GM21737 (cell line): ENCODE data around the gene ZSCAN5C.
"Not testable (repeated sequence)": the region's sequence is repeated elsewhere in the genome, so short reads cannot be mapped to it uniquely, and the experiment has no call there.

Experiments used
- ATAC-seq: cut with Tn5 transposase; IDR thresholded peaks from one replicate; pipeline ENCODE4 v1.9.1; 2021; ENCODE audit warnings: mild to moderate bottlenecking, moderate library complexity; ENCODE audit not compliant: unreplicated experiment

Gene ZSCAN5C

GRCh38 chr19:56191115-56191514, 11.0 kb upstream of the ZSCAN5C start:
- no peak for ATAC-seq

- no peak for ATAC-seq
Measured at GRCh38 chr19:56191711-56192110, 10.4 kb upstream of the ZSCAN5C start.

GRCh38 chr19:56193981-56194640, 8.0 kb upstream of the ZSCAN5C start:
- no peak for ATAC-seq

GRCh38 chr19:56197646-56198045, 4.4 kb upstream of the ZSCAN5C start, which contains the start of gene ZSCAN5B:
Gene ZSCAN5B, minus strand, starts transcription at chr19:56197783. Its CDS starts 4,731 bp downstream, at chr19:56193052.
- ATAC-seq = not testable (repeated sequence)

- no peak for ATAC-seq
Measured at GRCh38 chr19:56199687-56200086, 2.4 kb upstream of the ZSCAN5C start.

GRCh38 chr19:56207581-56207980, 5.5 kb downstream of the ZSCAN5C start:
- not testable (repeated sequence) for ATAC-seq

- no peak for ATAC-seq
Measured at GRCh38 chr19:56209091-56209490, 7.0 kb downstream of the ZSCAN5C start.

GRCh38 chr19:56210036-56210435, 8.0 kb downstream of the ZSCAN5C start:
- ATAC-seq = not testable (repeated sequence)

- ATAC-seq = no peak
Measured at GRCh38 chr19:56211718-56212117, 9.6 kb downstream of the ZSCAN5C start.

GRCh38 chr19:56217039-56217949, 15.2 kb downstream of the ZSCAN5C start:
- ATAC-seq = no peak

GRCh38 chr19:56218961-56219360, 16.9 kb downstream of the ZSCAN5C start:
- no peak for ATAC-seq

GRCh38 chr19:56221442-56221841, 19.4 kb downstream of the ZSCAN5C start:
- not testable (repeated sequence) for ATAC-seq

GRCh38 chr19:56221851-56222250, 19.8 kb downstream of the ZSCAN5C start:
- no peak for ATAC-seq

GRCh38 chr19:56222901-56223300, 20.8 kb downstream of the ZSCAN5C start:
- no peak for ATAC-seq

GRCh38 chr19:56223481-56223880, 21.4 kb downstream of the ZSCAN5C start:
- no peak for ATAC-seq

GRCh38 chr19:56245121-56245740, 43.2 kb downstream of the ZSCAN5C start:
- no peak for ATAC-seq

GRCh38 chr19:56245764-56246163, 43.7 kb downstream of the ZSCAN5C start:
- ATAC-seq = not testable (repeated sequence)

GRCh38 chr19:56248736-56249338, 46.8 kb downstream of the ZSCAN5C start:
- not testable (repeated sequence) for ATAC-seq

- no peak for ATAC-seq
Measured at GRCh38 chr19:56252699-56253422, 50.8 kb downstream of the ZSCAN5C start.

GRCh38 chr19:56253737-56254136, 51.7 kb downstream of the ZSCAN5C start:
- ATAC-seq = no peak
